Mucosa of stomach (tissue), 1 donor: Measurements from ENCODE around the gene RXRA.
A peak's percentile ranks its signal among the peaks of the same experiment; 100 is the strongest.

Source experiments
- H3K27me3 ChIP-seq: one replicate; pipeline ENCODE4 v1.7.0; 2013; ENCODE audit warnings: mild to moderate bottlenecking, low read length; ENCODE audit not compliant: control insufficient read depth, insufficient read depth
- H3K36me3 ChIP-seq: one replicate; pipeline ENCODE4 v1.7.0; 2013; ENCODE audit warnings: low read length; ENCODE audit not compliant: control insufficient read depth, insufficient read depth
- H3K4me1 ChIP-seq: one replicate; pipeline ENCODE4 v1.7.0; 2013; ENCODE audit warnings: mild to moderate bottlenecking, low read length; ENCODE audit not compliant: control insufficient read depth, insufficient read depth
- H3K4me3 ChIP-seq: one replicate; pipeline ENCODE4 v1.7.0; 2013; ENCODE audit warnings: low read length
- H3K9ac ChIP-seq: one replicate; pipeline ENCODE4 v1.7.0; 2013; ENCODE audit warnings: mild to moderate bottlenecking, low read length, moderate library complexity
- H3K9me3 ChIP-seq: one replicate; pipeline ENCODE4 v1.7.0; 2013; ENCODE audit warnings: mild to moderate bottlenecking, low read length, moderate library complexity; ENCODE audit not compliant: control insufficient read depth
- donor health status: Pancreatic carcinoma.

Gene RXRA

DNA sequence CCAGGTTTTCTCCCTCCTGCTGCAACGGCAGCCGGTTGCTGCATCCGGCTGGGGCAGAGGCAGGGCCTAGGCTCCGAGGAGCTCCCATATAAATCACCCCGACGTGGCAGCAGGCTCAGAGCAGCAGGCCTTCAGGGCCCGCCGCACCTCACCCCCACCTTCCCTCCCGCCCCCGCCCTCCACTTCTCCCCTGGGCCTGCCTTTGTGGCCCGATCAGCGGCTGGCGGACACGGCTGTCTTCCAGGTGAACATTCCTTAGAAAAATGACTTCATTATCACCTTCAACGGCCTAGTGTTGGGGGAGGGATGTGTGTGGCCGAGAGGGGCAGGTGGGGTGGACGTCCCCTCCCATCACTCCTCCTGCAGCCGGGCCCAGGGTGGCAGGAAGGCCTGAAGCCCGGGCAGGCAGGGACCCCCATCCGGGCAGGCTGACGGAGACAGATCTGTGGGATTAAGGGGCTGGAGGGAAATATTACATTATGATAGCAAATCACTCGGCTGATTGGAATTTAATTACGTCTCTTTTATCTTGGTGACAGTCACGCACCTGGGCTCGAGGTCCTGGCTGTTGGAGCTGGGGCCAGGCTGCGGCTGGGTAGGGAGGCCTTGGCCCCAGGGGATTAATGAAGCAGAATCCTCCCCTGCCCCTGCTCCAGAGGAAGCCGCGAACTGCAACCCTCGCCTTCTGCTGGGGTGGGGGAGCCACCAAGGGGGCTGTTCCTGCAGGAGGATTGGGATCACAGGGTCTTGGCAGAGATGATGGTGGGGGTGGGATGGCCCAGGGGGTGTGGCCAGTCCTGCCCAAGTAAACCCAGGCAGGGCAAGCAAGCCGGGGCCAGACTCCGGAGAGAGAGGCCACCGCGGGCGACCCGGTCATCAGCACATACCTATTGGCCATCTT lies 38.4 kb upstream of the RXRA start:
- no peak overlapping the region for H3K4me3 ChIP-seq
- H3K36me3 ChIP-seq: no peaks in the 10 kb centered on the region
- no peak overlapping the region for H3K9ac ChIP-seq
- no peaks in the 10 kb centered on the region for H3K9me3 ChIP-seq
- peaks cover under 1% of the 10 kb centered on the region for H3K27me3 ChIP-seq
- peaks cover 19% of the 10 kb centered on the region for H3K4me1 ChIP-seq

DNA sequence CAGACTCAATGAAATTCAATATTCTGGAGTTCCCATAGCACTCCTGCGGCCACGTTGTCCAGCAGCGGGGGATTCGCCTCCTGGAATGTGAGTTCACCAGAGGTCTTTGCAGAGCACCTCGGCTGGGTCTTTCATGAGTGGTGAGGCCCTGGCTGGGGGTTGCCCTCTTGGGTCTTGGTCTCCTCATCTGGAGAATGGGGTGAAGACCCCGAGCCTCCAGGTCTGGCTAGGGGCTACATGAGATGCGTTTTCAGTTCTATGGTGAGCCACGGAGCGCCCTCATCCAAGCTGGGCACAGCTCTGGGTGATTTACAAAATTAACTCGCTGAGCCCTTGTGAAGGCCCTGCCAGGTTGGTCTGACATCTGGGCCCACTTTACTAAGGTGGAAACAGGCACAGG lies 37.5 kb upstream of the RXRA start:
- Histone ChIP-seq H3K4me1 (peaks cover 19% of the 10 kb centered on the region), H3K4me3 (no peak overlapping the region), H3K9ac (no peak overlapping the region), H3K36me3 (no peaks in the 10 kb centered on the region), H3K27me3 (peaks cover 8% of the 10 kb centered on the region), H3K9me3 (no peaks in the 10 kb centered on the region)

DNA sequence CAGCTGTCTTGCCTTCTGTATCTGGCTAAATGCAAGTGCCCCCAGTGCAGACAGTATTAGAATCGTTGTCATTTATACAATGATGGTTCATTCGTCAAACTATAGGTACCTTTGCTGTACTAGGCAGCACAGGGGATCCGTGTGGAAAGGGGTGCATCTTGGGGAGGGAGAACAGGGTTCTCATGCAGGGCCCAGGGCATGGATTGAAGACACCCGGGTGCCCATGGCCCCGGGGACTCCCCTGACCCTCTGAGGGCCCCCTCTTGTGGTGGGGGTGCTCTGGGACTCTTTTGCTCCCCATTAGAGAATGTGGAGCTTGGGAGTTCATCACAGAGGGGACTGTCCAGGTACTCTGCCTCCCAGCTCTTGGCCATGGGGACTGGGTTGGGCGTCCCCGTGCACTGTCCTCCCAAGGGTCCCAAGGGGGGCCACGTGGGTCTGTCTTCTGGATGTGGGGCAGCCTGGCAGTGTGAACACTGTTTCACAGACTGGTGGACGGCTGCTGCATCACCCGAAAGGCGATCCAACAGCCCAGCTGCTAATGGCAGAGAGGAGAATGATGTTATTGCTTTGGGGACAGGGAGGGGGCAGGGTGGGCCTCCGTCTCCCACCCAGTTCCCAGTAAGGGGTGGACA lies 36.9 kb upstream of the RXRA start:
- Histone ChIP-seq H3K9me3 (no peaks in the 10 kb centered on the region), H3K36me3 (no peaks in the 10 kb centered on the region), H3K4me1 (peaks cover 21% of the 10 kb centered on the region), H3K4me3 (no peak overlapping the region), H3K27me3 (peaks cover 14% of the 10 kb centered on the region), H3K9ac (no peak overlapping the region)

DNA sequence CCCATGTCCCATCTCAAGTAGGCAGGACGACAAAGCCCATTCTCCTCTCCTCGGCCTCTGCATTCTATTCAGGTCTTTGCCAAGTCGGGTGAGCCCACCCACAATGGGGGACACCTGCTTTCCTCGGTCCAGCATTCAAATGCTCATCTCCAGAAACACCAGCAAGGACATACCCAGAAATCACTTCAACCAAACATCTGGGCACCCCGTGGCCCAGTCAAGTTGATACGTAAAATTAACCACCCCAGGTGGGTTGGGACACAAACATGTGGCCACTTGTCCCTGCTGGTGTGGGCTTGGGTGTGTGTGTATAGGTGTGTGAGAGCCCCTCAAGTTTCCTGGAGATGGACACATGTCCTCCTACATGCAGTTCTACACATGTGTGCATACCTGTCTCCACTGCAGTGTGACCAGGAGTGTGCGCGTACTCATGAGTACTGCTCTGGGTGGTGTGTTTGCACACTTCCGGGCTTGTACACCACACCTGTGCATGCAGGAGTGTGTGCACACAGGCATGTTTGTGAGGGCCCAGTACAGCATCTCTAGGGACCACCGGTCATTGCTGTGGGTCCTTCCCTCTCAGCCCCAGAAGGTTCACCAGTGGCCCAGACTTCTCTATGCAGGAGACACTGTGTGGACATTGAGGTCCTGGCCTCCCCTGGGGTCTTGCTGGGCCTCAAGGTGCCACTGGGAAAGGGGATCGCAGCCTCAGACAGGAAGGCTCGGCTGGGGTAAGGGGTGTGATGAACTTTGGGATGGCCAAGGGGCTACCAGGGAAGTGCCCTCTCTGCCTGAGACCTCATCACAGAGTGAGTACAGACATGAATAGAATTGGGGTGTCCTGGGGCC lies 35.4 kb upstream of the RXRA start:
- Histone ChIP-seq H3K27me3 (peaks cover 17% of the 10 kb centered on the region), H3K4me3 (no peak overlapping the region), H3K36me3 (no peaks in the 10 kb centered on the region), H3K9me3 (no peaks in the 10 kb centered on the region), H3K4me1 (peaks cover 23% of the 10 kb centered on the region), H3K9ac (no peak overlapping the region)

DNA sequence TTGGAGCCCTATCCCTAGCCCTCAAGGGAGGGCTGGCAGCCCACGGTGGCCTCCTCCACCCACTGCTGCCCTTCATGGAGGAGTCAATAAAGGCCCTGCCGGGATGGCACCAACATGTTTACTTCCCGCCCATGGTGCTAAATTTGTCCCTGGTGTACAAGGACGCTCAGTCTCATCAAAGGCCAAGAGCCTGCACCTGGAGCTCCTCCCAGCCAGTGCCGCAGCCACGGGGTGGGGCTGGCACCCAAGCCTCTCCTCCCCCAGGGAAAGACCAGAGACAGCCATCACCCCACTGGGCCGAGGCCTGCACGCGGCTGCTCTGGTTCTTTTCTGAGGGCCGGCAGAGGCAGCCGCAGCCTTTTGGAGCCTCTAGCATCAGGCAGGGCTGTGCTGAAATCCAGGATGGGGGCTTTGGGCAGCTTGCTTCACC lies 34.8 kb upstream of the RXRA start:
- Histone ChIP-seq H3K9ac (no peak overlapping the region), H3K9me3 (no peaks in the 10 kb centered on the region), H3K4me1 (peaks cover 22% of the 10 kb centered on the region), H3K36me3 (no peaks in the 10 kb centered on the region), H3K4me3 (no peak overlapping the region), H3K27me3 (peaks cover 17% of the 10 kb centered on the region)

DNA sequence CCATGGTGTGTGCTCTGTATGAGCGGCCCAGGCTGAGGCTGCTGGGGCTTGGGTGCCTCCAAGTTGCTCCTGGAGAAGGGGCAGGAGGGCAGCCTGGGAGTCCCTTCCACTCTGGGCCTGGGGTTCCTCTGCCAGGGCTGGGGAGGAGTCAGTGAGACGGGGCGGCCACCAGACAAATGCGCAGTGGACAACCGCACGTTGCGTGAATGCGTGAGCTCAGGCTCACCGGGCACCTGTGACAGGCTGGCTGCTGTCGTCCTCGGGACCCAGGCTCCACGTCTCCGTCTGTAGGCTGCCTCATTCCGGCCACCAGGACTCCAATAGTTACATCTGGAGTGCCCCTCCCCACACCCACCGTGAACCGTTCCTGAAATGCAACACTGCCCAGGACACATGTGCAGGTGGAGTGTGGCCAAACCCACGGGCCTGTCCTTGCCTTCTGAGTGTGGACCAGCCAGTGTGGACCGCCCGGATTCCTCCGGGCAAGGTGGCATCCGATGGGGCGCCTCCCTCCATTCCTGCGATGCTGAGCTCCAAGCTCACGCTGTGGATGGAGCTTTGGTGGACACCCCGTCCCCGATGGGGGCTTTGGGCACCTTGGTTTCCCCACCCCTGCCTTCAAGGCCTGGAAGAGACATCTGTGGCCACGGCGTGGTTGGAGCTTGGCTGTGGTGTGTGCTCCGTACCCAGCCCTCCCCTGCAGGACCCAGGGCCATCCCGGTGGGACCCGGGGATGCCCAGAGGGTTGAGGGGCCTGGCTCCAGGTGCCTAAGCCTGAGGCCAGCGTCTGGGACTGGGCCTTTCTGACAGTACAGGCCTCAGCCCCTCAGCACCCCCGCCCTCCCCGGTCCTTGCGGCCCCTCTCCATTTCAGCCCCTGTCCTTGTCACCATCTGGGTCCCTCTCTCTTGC lies 34.0 kb upstream of the RXRA start:
- Histone ChIP-seq H3K27me3 (peaks cover 17% of the 10 kb centered on the region), H3K4me3 (no peak overlapping the region), H3K36me3 (no peaks in the 10 kb centered on the region), H3K9ac (no peak overlapping the region), H3K9me3 (no peaks in the 10 kb centered on the region), H3K4me1 (peaks cover 15% of the 10 kb centered on the region)

DNA sequence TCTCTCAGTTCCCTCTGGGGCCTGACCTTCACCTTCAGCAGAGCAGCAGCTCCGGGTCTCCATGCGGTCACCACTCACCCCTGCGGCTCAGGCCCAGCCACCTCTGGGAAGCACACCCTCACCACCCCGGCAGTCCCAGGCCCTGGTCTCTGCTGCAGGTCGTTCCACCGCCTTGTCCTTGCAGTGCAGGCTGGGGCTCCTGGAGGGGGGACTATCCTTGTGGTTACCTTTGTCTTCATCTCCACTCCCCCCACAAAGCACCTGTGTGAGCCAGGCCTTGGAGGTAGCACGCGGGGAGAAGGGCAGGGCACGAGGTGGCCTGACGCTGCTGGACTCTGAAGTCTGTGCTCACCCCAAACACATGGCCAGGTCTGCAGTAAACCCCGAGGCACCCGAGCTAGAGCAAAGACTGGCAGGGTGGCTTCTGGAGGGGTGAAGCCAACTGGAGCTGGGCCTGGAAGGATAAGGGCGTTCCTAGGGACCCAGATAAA lies 33.2 kb upstream of the RXRA start:
- peaks cover 17% of the 10 kb centered on the region for H3K27me3 ChIP-seq
- no peak overlapping the region for H3K9ac ChIP-seq

DNA sequence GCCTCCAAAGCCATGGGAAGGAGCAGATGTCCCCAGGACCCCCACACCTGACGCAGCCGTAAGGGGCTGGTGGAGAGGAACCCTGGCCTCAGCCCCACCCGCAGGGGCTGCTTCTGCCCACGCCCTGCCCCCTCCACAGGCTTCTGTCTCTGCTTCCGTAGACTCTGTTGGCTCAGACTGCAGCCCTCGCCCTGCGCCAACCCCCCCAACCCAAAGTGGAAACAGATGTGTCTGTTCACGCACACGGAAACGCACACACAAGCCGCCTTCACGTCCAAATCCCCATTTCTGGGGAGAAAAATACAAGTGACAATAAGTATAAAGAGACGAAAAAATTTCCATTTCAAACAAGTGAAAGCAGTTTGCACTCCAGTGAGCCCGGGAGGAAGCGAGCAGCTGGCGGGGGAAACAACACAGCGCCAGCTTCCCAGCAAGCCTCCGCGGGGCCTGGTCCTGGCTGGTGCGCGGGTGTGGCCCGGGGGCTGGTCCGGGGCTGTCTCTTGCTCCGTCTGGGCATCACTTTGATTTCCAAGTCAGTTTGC lies 32.6 kb upstream of the RXRA start:
- no peaks in the 10 kb centered on the region for H3K36me3 ChIP-seq
- peaks cover 17% of the 10 kb centered on the region for H3K27me3 ChIP-seq
- H3K9me3 ChIP-seq: no peaks in the 10 kb centered on the region
- no peak overlapping the region for H3K4me3 ChIP-seq
- peak overlapping the region; percentile 15 for H3K9ac ChIP-seq
- peaks cover 15% of the 10 kb centered on the region for H3K4me1 ChIP-seq

More for the DNA sequence above, 33.2 kb upstream of the RXRA start:
- no peaks in the 10 kb centered on the region for H3K9me3 ChIP-seq
- peaks cover 15% of the 10 kb centered on the region for H3K4me1 ChIP-seq
- H3K4me3 ChIP-seq: no peak overlapping the region
- H3K36me3 ChIP-seq: no peaks in the 10 kb centered on the region

DNA sequence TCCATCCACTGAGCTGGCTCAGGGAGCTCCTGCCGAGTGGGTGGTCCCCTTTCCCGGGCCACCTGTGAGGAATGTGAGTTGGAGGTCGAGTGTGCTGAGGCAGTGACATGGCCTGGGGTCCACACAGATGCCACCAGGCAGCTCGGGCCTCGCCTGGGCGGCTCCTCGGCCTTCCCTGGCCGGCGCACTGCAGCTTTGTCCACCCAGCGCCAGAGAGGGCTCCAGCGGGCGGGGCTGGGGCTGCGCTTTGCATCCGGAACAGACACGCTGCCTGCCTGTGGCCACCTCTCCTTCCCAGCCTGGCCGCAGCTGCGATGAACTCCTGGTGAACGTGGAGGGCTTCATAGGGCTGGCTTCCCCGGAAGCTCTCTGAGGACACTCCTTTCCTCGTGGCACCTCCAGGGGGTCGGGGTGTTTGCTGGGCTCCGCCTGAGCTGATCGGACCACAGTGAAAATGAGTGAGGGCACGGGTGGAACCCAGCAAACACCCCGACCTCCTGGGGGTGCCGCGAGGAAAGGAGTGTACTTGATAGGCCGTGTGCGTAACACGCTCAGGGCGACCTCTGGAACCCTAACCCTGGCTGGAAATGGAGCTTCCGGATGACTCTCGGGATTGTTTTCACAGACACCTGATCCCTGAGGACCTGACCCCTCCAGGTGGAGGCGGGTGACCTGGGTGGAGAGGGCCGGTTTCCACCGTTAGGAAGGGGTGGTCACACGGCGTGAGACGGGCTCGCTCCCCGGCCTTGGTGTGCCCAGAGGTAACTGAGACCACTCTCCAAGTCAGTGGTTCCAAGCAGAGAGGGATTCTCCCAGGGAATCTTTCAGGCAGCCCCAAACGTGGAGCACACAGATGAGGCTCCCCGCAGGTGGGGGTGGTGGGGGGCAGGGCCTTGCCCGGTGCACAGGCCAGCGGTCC lies 31.8 kb upstream of the RXRA start:
- H3K9me3 ChIP-seq: no peaks in the 10 kb centered on the region
- peak overlapping the region; percentile 15 for H3K9ac ChIP-seq
- no peak overlapping the region for H3K4me3 ChIP-seq
- peaks cover 17% of the 10 kb centered on the region for H3K27me3 ChIP-seq
- no peaks in the 10 kb centered on the region for H3K36me3 ChIP-seq
- H3K4me1 ChIP-seq: peaks cover 15% of the 10 kb centered on the region

DNA sequence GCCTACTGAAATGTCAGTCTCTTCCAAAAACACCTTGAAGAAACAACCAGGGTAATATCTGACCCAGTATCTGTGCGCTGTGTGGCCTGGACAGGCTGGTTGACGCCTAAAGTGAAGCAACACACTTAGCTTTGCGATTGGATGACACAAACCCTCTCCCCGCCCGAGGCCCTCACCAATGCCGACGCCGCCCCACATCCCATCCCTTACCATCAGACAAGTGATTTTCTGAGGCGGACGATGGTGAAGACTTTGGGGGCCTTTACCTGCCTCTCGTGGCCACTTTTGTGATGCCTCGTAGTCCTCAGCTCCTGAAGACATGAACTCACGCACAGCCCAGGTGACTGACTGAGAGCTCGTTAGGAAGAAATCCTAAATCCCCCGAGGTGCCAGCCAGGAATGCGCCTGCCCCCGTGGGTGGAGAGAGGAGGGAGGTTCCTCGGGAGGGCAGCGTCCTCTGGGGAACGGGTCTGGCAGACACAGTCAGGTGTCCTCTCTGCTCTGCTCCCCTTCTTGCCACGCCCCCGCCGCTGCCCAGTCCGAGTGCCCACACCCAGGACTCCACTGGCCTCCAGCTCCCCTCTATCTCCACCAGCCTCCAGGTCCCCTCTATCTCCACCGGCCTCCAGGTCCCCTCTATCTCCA lies 31.0 kb upstream of the RXRA start:
- H3K27me3 ChIP-seq: peaks cover 17% of the 10 kb centered on the region

More for the DNA sequence above, 31.0 kb upstream of the RXRA start:
- no peak overlapping the region for H3K4me3 ChIP-seq
- no peaks in the 10 kb centered on the region for H3K36me3 ChIP-seq
- no peaks in the 10 kb centered on the region for H3K9me3 ChIP-seq
- peaks cover 15% of the 10 kb centered on the region for H3K4me1 ChIP-seq
- no peak overlapping the region for H3K9ac ChIP-seq
